Measurements from ENCODE around the gene RPTOR.
"Not testable (repeated sequence)": the region's sequence is repeated elsewhere in the genome, so short reads cannot be mapped to it uniquely, and the experiment has no call there.

RPTOR gene

GRCh38 chr17:80743181-80743771 is 198.6 kb downstream of the RPTOR start:
- Histone ChIP-seq H3K27me3 (replicated peaks) (no peaks in the 10 kb centered on the region), H3K4me3 (ENCODE audit: low read depth, low read length) (no peak overlapping the region), H3K36me3 (replicated peaks) (no peaks in the 10 kb centered on the region), H3K27ac (no peak overlapping the region)
- DNase-seq: no peak
- in situ Hi-C loops (cut with HindIII; ENCODE audit: low pct_ligation_motif_present, low sequenced_read_pairs): no loop called here
- TF ChIP-seq CTCF (IDR thresholded peaks at IDR 0.05; ENCODE audit: low read depth, low read length, missing control alignments): no peak

- H3K36me3 ChIP-seq (replicated peaks); H3K4me3 ChIP-seq (ENCODE audit: low read depth, low read length); H3K27ac ChIP-seq; H3K27me3 ChIP-seq (replicated peaks); in situ Hi-C loops (cut with HindIII; ENCODE audit: low pct_ligation_motif_present, low sequenced_read_pairs); DNase-seq: not testable (repeated sequence)
Measured at GRCh38 chr17:80743973-80744372, 199.3 kb downstream of the RPTOR start.

GRCh38 chr17:80744725-80745124 is 200.1 kb downstream of the RPTOR start:
- H3K27me3 ChIP-seq (replicated peaks); H3K4me3 ChIP-seq (ENCODE audit: low read depth, low read length); H3K36me3 ChIP-seq (replicated peaks); DNase-seq; H3K27ac ChIP-seq; in situ Hi-C loops (cut with HindIII; ENCODE audit: low pct_ligation_motif_present, low sequenced_read_pairs): not testable (repeated sequence)

- no peak for TF ChIP-seq CTCF (IDR thresholded peaks at IDR 0.05; ENCODE audit: low read depth, low read length, missing control alignments)
- Histone ChIP-seq H3K27ac (no peak overlapping the region), H3K4me3 (ENCODE audit: low read depth, low read length) (no peak overlapping the region), H3K27me3 (replicated peaks) (no peaks in the 10 kb centered on the region), H3K36me3 (replicated peaks) (no peaks in the 10 kb centered on the region)
- no peak for DNase-seq
- in situ Hi-C loops (cut with HindIII; ENCODE audit: low pct_ligation_motif_present, low sequenced_read_pairs): no loop called here
Measured at GRCh38 chr17:80745183-80745582, 200.5 kb downstream of the RPTOR start.

- Histone ChIP-seq H3K4me3 (ENCODE audit: low read depth, low read length) (no peak overlapping the region), H3K36me3 (replicated peaks) (no peaks in the 10 kb centered on the region), H3K27ac (no peak overlapping the region), H3K27me3 (replicated peaks) (no peaks in the 10 kb centered on the region)
- in situ Hi-C loops (cut with HindIII; ENCODE audit: low pct_ligation_motif_present, low sequenced_read_pairs): no loop called here
- DNase-seq: no peak
- TF ChIP-seq CTCF (IDR thresholded peaks at IDR 0.05; ENCODE audit: low read depth, low read length, missing control alignments): no peak
Measured at GRCh38 chr17:80746262-80746935, 201.8 kb downstream of the RPTOR start.

GRCh38 chr17:80747469-80747868 is 202.8 kb downstream of the RPTOR start:
- DNase-seq: no peak

More at GRCh38 chr17:80747469-80747868, 202.8 kb downstream of the RPTOR start:
- no peak overlapping the region for H3K27ac ChIP-seq
- H3K4me3 ChIP-seq (ENCODE audit: low read depth, low read length): no peak overlapping the region
- no peak for TF ChIP-seq CTCF (IDR thresholded peaks at IDR 0.05; ENCODE audit: low read depth, low read length, missing control alignments)
- in situ Hi-C loops (cut with HindIII; ENCODE audit: low pct_ligation_motif_present, low sequenced_read_pairs): no loop called here
- H3K36me3 ChIP-seq (replicated peaks): no peaks in the 10 kb centered on the region
- H3K27me3 ChIP-seq (replicated peaks): no peaks in the 10 kb centered on the region
